Right kidney (tissue), 9 donors: ENCODE data around the gene UBXN10.

Experiments used
- DNase-seq: peaks from one replicate; pipeline ENCODE4 v3.0.0-alpha.2; 2016
- long read RNA-seq, 8 donors: transcript quantifications; one replicate each; lab custom pipeline, GENCODE V29; 2026

The UBXN10 gene
- long read RNA-seq, donor 1, full-length matches to known transcripts, result 4 of 4 reads
- long read RNA-seq, donor 1, partial matches to known transcripts, result 0 of 4 reads
- long read RNA-seq, donor 1, other reads (novel, unspliced or antisense), result 0 of 4 reads
- long read RNA-seq, donor 2, result 0 reads
- long read RNA-seq, donor 3, full-length matches to known transcripts, result 1 of 1 reads
- long read RNA-seq, donor 3, partial matches to known transcripts, result 0 of 1 reads
- long read RNA-seq, donor 3, other reads (novel, unspliced or antisense), result 0 of 1 reads
- long read RNA-seq, donor 4, full-length matches to known transcripts, result 1 of 1 reads
- long read RNA-seq, donor 4, partial matches to known transcripts, result 0 of 1 reads
- long read RNA-seq, donor 4, other reads (novel, unspliced or antisense), result 0 of 1 reads
- long read RNA-seq, donor 5, full-length matches to known transcripts, result 5 of 5 reads
- long read RNA-seq, donor 5, partial matches to known transcripts, result 0 of 5 reads
- long read RNA-seq, donor 5, other reads (novel, unspliced or antisense), result 0 of 5 reads
- long read RNA-seq, donor 6, full-length matches to known transcripts, result 1 of 1 reads
- long read RNA-seq, donor 6, partial matches to known transcripts, result 0 of 1 reads
- long read RNA-seq, donor 6, other reads (novel, unspliced or antisense), result 0 of 1 reads
- long read RNA-seq, donor 7, full-length matches to known transcripts, result 1 of 1 reads
- long read RNA-seq, donor 7, partial matches to known transcripts, result 0 of 1 reads
- long read RNA-seq, donor 7, other reads (novel, unspliced or antisense), result 0 of 1 reads
- long read RNA-seq, donor 8, full-length matches to known transcripts, result 3 of 3 reads
- long read RNA-seq, donor 8, partial matches to known transcripts, result 0 of 3 reads
- long read RNA-seq, donor 8, other reads (novel, unspliced or antisense), result 0 of 3 reads

DNA sequence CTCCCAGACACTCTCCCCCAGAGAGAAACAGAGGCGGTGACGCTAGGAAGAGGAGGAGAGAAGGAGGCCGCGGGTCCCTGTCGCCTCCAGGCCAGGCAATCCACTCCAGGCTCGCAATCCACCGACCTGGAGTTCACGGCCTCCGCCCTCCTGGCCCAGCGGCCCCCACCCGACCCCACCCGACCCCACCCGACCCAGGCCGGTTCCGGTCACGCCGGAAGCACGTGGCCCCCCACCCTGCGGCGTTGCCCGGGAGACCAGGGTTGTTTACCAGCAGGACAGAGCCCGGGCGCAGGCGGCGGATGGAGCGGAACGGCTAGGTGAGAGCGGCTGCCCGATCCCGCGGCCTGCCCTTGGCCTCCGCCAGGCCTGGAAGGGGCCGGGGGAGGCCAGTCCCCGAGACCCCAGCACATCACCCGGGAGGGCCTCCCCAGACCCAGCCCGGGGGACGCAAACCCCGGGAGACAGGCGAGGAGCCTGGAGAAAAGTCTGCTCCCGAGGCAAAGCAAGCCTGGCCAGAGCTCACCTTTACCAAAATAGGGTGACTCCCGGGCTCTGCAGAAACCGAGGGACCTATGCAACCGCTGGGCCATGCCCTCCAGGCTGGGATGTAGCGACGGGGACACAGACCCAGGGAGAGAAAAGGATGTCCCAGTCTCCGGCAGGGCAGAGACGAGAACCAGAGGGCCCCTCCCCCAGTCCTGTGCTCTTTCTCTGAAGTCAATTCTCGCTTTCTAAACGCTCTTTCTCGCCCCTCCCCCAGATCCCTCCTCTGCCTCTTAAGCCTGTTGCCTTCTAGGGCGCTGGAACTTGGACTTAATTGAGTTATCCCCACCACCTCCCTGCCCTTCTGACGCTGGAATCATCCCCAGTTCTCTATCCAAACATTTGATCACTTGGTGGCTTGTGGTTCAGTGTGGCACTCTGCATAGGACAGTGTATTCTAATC lies at the start of gene UBXN10, which contains the start of gene PLA2G2C:
Gene UBXN10 (plus strand): TSS at position 263 of the 949 bp plus-strand sequence. CDS start 4,466 bp downstream, outside the sequence.
Gene PLA2G2C (minus strand): TSS at position 685 of the 949 bp plus-strand sequence. CDS start 9,155 bp downstream, outside the sequence.
- peak; percentile 74 for DNase-seq

DNA sequence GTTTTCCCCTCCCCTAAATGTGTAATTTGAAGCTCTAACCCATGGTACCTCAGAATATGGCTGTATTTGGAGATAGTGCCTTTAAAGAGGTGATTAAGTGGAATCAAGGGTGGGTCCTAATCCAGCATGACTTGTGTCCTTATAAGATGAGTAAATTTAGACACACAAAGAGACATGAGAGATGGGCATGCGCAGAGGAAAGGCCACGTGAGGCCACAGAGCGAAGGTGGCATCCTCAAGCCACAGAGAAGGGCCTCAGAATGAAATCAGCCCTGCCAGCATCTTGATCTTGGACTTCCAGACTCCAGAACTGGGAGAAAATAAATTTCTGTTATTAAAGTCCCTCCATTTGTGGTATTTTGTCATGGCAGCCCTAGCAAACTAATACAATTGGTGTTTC lies 49.6 kb upstream of the UBXN10 start:
- no peak for DNase-seq

DNA sequence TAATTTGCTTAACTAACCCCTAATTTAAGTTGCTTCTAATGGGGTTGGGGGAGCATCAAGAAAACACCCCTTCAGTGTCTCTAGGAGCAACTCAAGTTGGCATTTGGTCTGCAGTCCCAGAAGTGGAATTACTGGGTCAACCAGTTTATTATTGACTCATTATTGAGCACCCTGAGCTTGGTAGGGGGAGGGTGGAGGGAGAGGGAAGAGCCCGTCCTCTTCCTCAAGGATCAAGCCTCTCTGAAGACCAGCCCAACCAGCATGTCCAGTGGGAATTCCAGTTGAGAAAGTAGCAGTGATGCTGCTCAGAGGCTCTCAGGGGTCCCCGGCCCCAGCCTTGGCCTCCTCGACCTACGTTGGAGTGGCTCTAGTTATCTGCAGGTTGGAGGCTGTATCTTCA lies 48.8 kb upstream of the UBXN10 start:
- DNase-seq, result no peak

DNA sequence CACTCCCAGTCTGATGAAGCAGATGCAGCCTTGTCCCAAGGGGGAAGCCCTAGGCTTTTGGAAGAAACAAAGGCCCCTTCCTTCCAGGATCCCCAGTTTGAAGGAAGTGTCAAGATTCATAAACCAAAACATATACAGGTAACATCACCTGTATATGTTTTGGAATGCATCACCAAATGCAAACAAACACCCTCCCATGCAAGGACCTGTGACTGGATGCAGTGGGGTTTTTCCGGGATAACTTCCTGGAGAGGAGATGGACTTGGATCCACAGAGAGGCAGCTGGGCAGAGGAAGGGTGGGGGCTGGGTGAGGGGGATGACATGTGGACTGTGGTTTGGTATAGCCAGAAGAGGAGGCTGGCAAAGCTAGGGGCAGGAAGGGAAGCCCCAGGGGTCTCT lies 48.3 kb upstream of the UBXN10 start:
- no peak for DNase-seq

- no peak for DNase-seq
Measured at GRCh38 chr1:20138346-20138745, 47.5 kb upstream of the UBXN10 start.

DNA sequence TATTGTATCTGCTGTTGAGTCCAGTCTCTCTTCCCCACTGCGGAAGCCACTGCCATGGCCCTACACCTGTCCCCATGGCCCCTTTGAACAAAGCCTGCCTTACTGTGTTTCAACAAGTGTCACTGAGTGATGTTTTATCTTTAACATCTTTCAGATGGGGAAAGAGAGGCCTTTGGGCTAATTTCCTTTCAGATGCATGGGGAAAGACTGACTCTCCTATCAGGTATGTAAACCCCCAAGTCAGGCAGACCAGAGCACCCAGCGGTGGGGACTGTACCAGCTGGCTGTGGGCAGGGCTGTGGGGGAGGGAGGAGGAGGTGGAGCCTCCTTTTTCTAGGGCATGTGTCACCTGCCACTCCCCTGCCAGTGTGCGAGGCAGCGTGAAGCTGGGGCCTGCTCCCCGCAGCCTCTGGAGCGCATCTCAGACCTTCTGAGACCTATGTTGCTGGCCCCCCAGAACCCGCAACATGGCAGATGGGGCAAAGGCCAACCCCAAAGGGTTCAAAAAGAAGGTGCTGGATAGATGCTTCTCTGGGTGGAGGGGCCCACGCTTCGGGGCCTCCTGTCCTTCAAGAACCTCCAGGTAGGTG lies 46.8 kb upstream of the UBXN10 start, which contains the start of gene PLA2G2F:
Gene PLA2G2F (plus strand): TSS at position 363 of the 590 bp plus-strand sequence. CDS start 105 bp downstream, at position 468.
- DNase-seq, result no peak

DNA sequence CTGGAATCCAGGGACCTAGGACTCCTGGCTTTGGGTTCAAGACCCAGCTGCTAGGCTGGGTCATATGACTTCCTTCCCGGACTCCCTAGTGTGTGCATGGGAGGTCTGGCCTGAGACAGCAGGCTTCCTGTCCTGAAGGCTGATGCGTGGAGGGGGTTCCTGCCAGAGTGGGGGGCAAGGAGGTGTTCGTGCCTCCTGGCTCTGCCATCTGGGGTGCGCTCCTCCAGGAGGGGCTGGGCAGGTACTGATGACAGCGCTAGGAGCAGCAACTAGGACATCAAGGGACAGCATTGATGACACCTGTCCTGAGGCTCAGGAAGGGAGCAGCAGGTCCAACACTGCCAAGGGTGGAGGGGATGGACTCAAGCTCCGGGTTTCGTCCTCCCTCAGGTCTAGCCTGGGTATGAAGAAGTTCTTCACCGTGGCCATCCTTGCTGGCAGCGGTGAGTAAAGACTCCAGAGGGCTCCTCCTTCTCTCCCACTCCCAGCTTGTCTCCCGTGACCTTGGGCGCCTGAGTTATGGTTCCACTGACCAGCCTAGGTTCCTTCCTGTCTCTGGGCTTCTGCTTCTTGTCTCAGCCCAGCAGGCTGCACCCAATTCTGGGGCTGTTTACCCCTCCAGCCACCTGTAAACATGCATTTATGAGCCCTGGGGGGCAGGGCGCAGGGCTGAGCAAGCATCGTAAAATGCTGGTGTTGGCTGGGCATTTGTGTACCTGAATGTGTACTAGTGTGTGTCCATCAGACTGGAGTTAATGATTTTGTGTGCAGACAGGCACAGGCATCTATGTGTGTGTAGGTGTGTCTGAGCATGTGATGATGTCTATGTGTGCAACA lies 45.9 kb upstream of the UBXN10 start:
- no peak for DNase-seq

DNA sequence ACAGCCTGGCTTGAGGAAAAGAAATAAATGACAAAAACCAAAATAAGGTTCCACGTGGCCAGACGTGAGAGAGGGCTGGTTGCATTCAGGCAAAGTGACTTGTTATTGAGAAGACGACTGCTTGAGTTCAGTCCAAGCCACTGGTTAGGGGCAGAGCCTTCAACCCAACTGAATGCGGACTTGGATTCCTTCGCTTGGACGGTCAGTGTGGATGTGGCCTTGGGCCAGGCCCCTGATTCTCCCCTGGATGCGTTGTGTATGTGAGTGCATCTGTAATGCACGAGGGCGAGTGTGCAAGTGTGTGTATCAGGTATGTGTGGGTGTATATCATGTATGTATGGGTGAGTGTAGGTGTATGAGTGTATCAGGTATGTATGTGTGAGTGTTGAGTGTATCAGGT lies 44.9 kb upstream of the UBXN10 start:
- DNase-seq, result no peak

DNA sequence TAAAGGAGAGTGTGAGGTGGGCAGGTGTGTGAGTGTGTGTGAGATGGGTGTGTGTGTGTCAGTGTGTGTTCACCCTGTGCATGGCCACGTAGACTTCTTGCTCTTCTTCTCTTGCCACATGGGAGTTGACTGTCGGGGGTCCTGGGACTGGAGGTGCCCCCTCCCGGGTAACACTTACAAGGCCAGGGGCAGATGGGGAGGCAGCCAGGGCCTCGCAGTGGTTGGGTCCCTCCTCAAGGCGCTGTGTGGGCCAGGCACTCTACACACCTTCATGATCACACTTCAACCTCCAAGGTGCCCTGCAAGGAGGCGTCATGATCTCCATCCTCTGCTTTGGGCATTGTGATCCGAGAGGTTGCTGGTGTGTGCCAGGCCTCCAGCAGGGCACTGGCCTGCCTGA lies 44.4 kb upstream of the UBXN10 start:
- DNase-seq, result no peak

GRCh38 chr1:20142001-20142710 lies 43.7 kb upstream of the UBXN10 start:
- no peak for DNase-seq

GRCh38 chr1:20143318-20143717 lies 42.6 kb upstream of the UBXN10 start:
- no peak for DNase-seq

GRCh38 chr1:20143734-20144565 lies 41.9 kb upstream of the UBXN10 start:
- no peak for DNase-seq

GRCh38 chr1:20147846-20148570 lies 37.9 kb upstream of the UBXN10 start:
- no peak for DNase-seq

DNA sequence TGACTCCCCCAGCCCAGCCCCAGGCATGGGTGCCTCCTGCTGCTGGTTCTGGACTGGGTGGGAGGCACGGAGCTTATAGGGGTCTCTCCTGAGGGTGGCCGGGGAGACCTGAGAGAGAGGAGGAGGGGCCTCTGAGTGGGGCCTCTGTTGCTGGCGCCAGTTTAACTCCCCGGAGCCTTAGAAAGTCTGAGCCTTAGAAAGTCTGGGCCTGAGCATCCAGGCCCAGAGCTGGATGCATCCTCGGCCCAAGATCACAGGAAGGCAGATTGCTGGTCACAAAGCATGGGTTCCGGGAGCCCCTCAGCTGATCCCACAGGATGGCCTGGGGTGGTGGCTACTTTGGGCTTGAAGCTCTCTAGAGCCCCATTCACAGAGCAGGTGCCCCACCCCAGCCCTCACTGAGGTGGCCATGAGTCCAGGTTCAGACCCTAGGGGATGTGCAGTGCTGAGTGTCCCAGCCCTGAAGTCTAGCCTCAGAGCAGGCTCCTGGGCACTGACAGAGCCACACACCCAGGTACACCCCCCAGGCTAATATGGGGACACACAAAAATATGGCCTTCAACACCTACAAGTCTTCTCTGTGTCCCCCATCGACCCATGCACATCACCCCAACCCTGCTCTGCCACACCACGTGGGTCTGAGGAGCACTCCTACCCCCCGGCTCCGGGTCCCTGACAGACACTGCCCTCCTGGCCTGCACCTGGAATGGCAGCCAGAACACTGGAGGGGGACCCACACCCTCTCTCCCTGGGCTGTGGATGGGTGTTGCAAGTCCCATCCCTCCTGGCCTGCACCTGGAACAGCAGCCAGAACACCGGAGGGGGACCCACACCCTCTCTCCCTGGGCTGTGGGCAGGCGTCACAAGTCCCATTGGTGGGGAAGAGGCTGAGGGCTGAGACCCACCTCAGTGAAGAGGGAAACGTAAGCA lies 37.1 kb upstream of the UBXN10 start:
- no peak for DNase-seq

GRCh38 chr1:20149601-20150325 lies 36.1 kb upstream of the UBXN10 start:
- no peak for DNase-seq

DNA sequence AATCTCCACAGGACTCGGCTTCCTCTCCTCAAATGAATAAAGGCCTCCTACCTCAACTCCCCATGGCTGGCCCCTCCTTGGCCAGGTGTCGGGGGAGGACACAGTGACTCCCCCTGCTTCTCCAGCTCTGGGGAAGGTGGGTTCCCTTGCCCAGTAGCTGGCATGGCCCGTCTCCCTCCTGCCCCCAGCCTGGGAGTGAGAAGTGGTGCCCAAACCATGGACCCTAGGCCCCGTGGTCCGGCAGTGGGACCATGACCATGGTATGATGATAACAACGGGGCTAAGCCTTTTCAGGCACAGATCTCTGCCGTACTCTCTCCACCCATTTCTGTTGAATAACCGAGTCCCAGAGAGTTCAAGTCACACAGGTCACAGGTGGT lies 35.6 kb upstream of the UBXN10 start:
- no peak for DNase-seq
